DMS79 (cell line): ENCODE measurements around the gene COG1.
A peak's percentile ranks its signal among the peaks of the same experiment; 100 is the strongest.
"Not testable (repeated sequence)": the region's sequence is repeated elsewhere in the genome, so short reads cannot be mapped to it uniquely, and the experiment has no call there.

Experiments
- DNase-seq: peaks from one replicate; lab custom pipeline; 2025; lab: John Stamatoyannopoulos, UW

The COG1 gene, protein sequence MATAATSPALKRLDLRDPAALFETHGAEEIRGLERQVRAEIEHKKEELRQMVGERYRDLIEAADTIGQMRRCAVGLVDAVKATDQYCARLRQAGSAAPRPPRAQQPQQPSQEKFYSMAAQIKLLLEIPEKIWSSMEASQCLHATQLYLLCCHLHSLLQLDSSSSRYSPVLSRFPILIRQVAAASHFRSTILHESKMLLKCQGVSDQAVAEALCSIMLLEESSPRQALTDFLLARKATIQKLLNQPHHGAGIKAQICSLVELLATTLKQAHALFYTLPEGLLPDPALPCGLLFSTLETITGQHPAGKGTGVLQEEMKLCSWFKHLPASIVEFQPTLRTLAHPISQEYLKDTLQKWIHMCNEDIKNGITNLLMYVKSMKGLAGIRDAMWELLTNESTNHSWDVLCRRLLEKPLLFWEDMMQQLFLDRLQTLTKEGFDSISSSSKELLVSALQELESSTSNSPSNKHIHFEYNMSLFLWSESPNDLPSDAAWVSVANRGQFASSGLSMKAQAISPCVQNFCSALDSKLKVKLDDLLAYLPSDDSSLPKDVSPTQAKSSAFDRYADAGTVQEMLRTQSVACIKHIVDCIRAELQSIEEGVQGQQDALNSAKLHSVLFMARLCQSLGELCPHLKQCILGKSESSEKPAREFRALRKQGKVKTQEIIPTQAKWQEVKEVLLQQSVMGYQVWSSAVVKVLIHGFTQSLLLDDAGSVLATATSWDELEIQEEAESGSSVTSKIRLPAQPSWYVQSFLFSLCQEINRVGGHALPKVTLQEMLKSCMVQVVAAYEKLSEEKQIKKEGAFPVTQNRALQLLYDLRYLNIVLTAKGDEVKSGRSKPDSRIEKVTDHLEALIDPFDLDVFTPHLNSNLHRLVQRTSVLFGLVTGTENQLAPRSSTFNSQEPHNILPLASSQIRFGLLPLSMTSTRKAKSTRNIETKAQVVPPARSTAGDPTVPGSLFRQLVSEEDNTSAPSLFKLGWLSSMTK

GRCh38 chr17:73192894-73193701 is at the start of gene COG1:
Gene COG1 (plus strand): TSS chr17:73193055. CDS start chr17:73193070, 15 bp downstream.
- peak; percentile 51 for DNase-seq

GRCh38 chr17:73144209-73144608 is 48.6 kb upstream of the COG1 start:
- not testable (repeated sequence) for DNase-seq

- DNase-seq = no peak
These were observed 47.2 kb upstream of the COG1 start for GRCh38 chr17:73145641-73146040.

GRCh38 chr17:73147791-73148190 is 45.1 kb upstream of the COG1 start:
- DNase-seq = not testable (repeated sequence)

GRCh38 chr17:73148540-73149334 is 44.1 kb upstream of the COG1 start:
- no peak for DNase-seq

- DNase-seq = not testable (repeated sequence)
These were observed 42.1 kb upstream of the COG1 start for GRCh38 chr17:73150622-73151300.

DNA sequence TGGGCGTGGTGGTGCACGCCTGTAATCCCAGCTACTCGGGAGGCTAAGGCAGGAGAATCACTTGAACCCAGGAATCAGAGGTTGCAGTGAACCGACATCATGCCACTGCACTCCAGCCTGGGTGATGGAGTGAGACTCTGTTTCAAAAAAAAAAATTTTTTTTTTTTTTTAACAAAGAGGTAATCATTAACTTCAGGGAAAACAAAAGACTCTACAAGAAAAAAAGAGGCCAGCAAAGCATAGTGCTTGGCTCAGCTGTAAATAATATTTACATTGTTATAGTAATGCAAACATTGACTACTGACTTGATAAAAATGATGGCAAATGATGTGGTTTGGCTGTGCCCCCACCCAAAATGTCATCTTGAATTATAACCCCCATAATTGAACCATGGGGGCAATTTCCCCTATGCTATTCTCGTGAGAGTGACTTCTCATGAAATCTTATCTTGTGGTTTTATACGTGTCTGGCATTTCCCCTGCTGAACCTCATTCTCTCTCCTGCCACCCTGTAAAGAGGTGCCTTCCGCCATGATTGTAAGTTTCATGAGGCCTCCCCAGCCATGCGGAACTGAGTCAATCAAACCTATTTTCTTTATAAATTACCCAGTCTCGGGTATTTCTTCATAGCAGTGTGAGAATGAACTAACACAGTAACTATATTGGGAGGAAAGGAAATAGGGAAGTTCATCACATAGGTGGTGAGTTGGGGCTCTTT is 40.8 kb upstream of the COG1 start:
- no peak for DNase-seq

GRCh38 chr17:73155410-73156165 is 37.3 kb upstream of the COG1 start:
- peak; percentile 18 for DNase-seq

DNA sequence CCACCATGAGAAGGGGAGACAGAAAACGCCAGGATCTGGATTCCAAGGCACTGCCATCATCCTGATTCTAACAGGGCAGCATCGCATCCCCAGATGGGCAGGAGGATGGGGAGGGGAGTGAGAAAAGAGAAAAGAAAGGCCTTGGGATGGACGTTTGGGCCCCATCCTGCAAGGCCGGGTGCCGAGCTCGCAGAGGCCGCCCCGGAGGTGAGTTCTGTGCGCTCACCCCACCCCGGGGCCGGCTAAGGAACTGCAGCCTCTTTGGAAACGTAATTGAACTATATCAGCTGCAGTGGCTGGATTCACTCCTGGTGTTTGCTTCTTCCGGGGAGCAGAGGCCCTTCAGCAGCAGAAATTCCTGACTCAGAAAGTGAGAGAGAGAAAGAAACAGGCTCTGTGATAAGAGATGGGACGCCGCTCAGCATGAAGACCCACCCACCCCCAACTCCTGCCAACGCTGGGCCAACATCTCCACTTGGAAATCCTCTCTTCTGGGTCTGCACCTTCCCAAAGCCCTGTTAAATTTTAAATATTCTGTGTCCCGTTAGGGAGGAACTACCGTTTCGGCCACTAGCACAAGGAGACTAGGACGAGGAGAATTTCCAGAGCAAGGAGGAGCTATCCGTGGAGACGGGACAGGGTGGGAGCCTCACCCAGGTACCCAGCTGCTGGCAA is 36.6 kb upstream of the COG1 start:
- DNase-seq = no peak

DNA sequence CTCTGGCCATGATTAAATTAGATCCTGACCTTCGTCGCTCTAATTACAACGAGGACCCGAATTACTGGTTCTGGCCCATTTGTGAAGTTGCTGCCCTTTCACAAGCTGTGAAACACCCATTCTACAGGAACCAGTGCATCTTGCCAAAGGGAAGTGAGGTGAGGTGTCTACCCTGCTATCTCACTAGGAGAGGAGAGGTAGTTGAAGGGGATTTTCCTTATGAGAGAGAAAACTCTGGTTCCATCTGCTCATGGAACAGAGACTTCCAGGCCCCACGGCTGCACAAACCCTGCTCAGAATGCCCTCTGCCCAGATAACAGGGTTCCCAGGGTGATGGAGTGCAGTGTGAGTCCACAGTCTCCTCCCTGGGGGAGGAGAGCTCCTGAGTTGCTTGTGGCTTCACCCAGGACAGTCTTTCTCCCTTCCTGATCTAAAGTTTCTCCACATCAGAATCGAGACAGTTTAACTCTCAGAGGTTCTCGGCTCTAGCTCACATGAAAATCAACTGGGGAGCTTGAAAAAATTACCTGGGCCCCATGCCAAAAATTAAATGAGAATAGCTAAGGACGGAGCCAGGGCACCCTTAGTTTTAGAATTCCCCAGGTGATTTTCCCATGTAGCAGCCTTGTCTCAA is 35.9 kb upstream of the COG1 start:
- no peak for DNase-seq

GRCh38 chr17:73157521-73157890 is 35.3 kb upstream of the COG1 start:
- peak; percentile 26 for DNase-seq

DNA sequence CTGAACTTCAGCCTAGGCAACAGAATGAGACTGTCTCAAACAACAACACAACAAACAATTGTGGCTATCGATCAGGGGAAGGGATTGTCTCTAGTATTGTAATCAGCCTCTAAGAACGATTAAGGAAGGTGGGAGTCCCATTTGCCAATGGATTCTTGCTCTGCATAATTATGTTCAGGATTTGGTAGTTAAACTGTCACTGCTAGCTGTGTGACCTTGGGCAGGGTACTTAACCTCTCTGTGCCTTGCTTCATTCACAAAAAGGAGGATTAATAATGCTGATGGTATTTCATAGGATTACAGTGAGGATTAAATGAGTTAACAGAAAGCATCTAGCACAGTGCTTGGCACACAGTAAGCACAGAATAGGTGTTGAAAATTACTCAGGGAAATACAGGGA is 34.7 kb upstream of the COG1 start:
- DNase-seq = no peak

DNA sequence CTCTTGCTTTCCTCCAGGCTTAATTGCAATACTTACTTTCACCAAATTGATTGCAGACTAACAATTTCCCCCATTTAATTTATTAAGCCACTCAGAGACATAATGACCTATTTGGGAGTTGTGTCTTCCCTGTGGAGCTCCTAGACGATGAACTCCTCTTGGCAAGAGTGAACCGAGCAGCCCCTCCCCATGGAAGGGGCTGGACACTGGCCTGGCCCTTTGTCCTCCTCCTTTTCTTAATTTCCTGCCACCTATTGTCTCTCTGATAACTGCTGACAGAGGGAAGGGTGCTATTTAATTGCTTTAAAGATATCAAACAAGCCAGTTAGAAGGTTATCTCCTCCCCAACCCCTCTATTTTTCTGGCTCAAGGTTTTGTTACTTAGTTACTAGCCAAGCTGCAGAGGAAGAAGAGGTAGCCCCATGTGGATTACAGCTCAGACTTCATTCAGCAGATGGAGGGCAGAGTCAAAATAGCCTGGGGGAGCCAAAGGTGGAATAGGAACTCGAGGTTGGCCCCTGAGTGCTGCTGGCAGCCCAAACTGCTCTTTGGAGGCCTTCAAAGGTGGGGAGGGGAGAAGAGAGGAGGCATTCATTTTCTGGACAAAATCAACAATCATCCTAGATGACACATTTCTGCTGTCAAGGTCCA is 31.8 kb upstream of the COG1 start:
- no peak for DNase-seq

DNA sequence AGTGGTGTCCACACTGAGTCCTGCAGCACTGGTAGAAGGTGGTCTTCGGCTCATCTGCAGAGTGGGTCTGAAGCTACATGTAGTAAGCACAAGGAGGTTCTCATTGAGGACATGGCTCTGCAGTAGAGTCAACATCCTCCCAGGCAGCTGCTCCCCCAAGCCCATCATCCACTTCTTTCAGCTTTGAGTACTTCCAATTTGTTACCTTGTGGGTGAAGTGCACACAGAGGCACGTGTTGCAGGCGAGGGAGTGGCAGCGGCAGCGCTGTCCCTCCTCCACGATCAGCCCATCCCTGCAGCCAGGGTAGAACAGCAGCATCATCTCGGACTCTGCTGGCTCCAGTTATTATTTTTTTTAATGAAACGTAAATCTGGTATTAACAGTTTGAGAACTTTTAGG is 29.8 kb upstream of the COG1 start:
- DNase-seq = peak; percentile 28

- DNase-seq = no peak
These were observed 27.0 kb upstream of the COG1 start for GRCh38 chr17:73165616-73166404.

DNA sequence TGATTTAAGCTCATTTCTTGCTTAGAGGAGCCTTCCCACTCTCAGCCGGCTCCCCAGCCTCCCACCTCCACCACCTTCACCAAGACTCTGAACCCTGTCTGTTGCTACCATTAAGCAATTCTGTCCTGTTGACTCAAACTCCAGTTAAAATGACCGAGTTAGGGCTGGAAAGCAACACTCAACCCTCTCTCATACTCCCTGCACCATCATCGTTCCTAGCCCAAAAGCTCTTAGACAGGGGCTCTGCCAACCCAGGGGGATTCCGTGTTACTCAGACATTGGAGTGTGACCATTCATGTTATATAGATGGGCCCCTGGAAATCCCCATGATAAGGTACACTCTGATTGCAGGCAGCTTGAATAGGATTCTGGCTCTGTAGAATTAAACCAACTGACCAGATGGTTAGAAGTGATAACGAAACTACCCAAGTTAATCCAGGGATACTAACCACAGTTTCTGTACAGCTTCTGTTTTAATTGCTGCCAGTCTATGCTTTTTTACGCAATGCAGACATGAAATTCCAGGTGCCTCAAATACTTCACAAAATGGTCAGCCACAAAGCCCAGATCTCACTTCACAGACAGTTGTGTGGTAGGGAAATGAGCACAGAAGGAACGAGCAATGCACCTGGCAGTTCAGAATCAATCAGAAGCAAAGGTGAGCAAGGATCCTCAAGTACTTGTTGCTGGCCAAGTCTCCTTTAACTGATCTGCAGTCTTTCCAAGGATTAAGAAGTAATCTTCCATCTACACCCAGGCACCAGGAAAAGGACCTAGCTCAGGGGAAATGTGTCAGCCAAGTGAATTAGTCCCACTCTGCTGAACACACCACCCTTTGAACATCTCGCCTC is 25.9 kb upstream of the COG1 start:
- no peak for DNase-seq
